Prostate gland (tissue), 2 donors: ENCODE measurements around the gene KRTAP4-9. TPM values are rescaled to one million over a fixed set of nuclear protein-coding genes. Genes with fewer than 3 reads are reported as not detected.
"Not testable (repeated sequence)": the region's sequence is repeated elsewhere in the genome, so short reads cannot be mapped to it uniquely, and the experiment has no call there.

Experiments
- DNase-seq: peaks from one replicate; pipeline ENCODE4 v3.0.0-alpha.2; 2019; ENCODE audit warnings: low spot score
- H3K27ac ChIP-seq, 2 donors: fragments of 200-600 bp; sonication (generic); 2 replicates each; pipeline ENCODE4 v1.5.1; 2017 to 2019
- H3K27me3 ChIP-seq: fragments of 200-600 bp; sonication (generic); replicated peaks from 2 replicates; pipeline ENCODE4 v1.5.1; 2019; ENCODE audit not compliant: insufficient read depth
- H3K36me3 ChIP-seq, 2 donors: fragments of 200-600 bp; sonication (generic); 1 replicate in 1 of 2; 2 replicates in 1 of 2; pipeline versions ENCODE4 v1.5.1 to v1.8.1; 2017 to 2019
- H3K4me1 ChIP-seq: fragments of 200-600 bp; sonication (generic); replicated peaks from 2 replicates; pipeline ENCODE4 v1.5.1; 2019
- H3K4me3 ChIP-seq, 2 donors: fragments of 200-600 bp; sonication (generic); 2 replicates each; pipeline ENCODE4 v1.5.1; 2017 to 2019
- H3K9me3 ChIP-seq: fragments of 200-600 bp; sonication (generic); 2 replicates; pipeline ENCODE4 v1.5.1; 2017
- POLR2A ChIP-seq: fragments of 450-650 bp; IDR thresholded peaks from one replicate; pipeline ENCODE4 v1.6.1; 2016; ENCODE audit warnings: antibody characterized with exemption, mild to moderate bottlenecking
- POLR2AphosphoS5 ChIP-seq: sonication (generic); formaldehyde crosslinking; IDR thresholded peaks from one replicate; pipeline ENCODE4 v1.6.1; 2017; ENCODE audit warnings: antibody characterized with exemption
- WGBS: methylation state at CpG from one replicate; pipeline ENCODE4 v1.1.5; 2018; 5-methylcytosine and 5-hydroxymethylcytosine counted together
- intact Hi-C: fragments of 100-400 bp; cut with DNase I; formaldehyde crosslinking; loops from one replicate; pipeline ENCODE4 v1.14.2; 2022
- total RNA-seq, 2 donors: library from RNA; depleted of rRNA; stranded (reverse); fragments of >200 nt; gene quantifications; one replicate each; pipeline ENCODE4 v1.1.0, GENCODE V29; 2016
- TF ChIP-seq, protein P1 (sequence below), 4 experiments: fragments of 200-600 bp in 2 of 4; fragments of 450-650 bp in 2 of 4; sonication (generic) in 2 of 4; IDR thresholded peaks; 1 replicate in 3 of 4; 2 replicates in 1 of 4; pipeline ENCODE4 v1.5.1; 2016 to 2019; ENCODE audit warnings: antibody characterized with exemption in 4 of 4, mild to moderate bottlenecking in 2 of 4, moderate library complexity in 2 of 4

The KRTAP4-9 gene
- total RNA-seq, 2 donors from 2014 or later = not detected

DNA sequence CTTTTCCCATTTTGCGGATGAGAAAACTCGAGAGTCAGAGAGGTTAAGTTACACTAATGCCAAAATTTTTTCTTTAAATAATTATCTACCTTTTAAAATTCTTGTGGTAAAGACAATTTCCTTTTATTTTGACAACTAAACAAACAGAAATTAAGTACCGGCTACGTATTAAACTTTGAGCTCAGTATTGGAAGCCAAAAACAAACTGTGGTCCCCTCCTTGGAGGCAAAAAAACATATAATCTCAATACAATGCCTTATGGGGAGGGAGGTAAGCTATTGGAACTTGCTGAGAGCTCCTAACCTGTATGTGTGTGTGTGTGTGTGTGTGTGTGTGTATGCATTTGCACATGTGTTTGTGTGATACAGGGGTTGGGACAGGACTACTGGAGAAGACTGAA, 41.7 kb upstream of the KRTAP4-9 start:
- Histone ChIP-seq H3K36me3 (no peaks in the 10 kb centered on the region), H3K27ac (no peak overlapping the region), H3K4me3 (no peak overlapping the region), H3K4me1 (no peaks in the 10 kb centered on the region), H3K9me3 (no peaks in the 10 kb centered on the region), H3K27me3 (no peaks in the 10 kb centered on the region)
- intact Hi-C loops = no loop called here
- TF ChIP-seq, protein P1, sequence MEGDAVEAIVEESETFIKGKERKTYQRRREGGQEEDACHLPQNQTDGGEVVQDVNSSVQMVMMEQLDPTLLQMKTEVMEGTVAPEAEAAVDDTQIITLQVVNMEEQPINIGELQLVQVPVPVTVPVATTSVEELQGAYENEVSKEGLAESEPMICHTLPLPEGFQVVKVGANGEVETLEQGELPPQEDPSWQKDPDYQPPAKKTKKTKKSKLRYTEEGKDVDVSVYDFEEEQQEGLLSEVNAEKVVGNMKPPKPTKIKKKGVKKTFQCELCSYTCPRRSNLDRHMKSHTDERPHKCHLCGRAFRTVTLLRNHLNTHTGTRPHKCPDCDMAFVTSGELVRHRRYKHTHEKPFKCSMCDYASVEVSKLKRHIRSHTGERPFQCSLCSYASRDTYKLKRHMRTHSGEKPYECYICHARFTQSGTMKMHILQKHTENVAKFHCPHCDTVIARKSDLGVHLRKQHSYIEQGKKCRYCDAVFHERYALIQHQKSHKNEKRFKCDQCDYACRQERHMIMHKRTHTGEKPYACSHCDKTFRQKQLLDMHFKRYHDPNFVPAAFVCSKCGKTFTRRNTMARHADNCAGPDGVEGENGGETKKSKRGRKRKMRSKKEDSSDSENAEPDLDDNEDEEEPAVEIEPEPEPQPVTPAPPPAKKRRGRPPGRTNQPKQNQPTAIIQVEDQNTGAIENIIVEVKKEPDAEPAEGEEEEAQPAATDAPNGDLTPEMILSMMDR (IDR thresholded peaks at IDR 0.05) = no peak
- TF ChIP-seq POLR2A (no peak), POLR2AphosphoS5 (no peak)
- 50% methylated on average over 4 of the region's 4 CpGs for WGBS
- no peak for DNase-seq

DNA sequence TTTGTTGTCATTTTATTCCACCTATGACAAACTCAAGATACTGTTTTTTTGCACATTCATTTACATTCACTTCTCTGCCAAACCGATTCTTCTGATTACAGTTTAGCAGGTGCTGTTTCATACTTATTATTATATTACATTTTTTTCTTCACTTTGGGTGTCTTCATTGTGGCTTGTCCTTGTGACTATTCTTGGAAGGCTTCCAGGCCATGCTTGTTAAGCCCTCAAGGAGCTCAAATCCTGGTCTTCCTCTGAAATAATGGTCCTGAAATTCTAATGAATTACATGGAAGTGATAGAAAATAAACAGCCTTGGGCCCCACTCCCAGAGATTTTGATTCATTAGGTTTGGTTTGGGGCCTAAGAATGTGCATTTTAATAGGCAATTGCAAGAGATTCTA, 40.9 kb upstream of the KRTAP4-9 start:
- WGBS = 94% methylated on average over 1 of the region's 1 CpG
- H3K27me3 ChIP-seq = no peaks in the 10 kb centered on the region
- TF ChIP-seq POLR2AphosphoS5 = no peak
- TF ChIP-seq, protein P1 (IDR thresholded peaks at IDR 0.05) = no peak
- intact Hi-C loops = no loop called here
- H3K4me1 ChIP-seq = no peaks in the 10 kb centered on the region
- no peak for DNase-seq
- H3K4me3 ChIP-seq = no peak overlapping the region
- H3K9me3 ChIP-seq = no peaks in the 10 kb centered on the region
- no peaks in the 10 kb centered on the region for H3K36me3 ChIP-seq
- H3K27ac ChIP-seq = no peak overlapping the region

DNA sequence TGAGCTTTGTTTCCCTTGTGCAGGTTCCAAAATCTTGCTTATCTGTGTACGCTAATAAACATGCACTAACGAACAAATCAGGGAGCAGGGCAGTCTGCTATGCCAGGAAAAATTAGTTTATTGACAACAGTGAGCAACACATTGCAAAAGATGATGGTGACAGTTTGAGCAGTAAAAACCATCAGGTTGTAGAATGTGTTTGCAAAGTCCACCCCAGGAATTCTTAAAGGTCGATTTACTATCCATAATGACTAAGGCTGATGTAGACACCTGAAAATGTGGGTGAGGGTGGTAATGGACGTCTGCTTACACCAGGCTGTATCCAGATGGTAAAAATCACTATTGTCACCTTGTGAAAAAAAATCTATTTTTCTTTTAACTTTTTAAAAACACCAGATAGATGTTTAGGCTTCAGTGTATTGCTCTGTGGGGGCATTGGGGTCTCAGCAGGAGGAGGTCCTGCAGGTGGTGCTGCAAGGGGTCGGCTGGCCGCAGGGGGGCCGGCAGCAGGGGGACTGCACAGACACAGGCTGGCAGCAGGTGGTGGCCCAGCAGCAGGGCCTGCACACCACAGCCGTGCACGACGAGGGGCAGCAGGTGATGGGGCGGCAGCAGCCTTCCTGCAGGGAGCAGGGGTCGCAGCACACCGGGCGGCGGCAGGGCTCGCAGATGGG, 40.0 kb upstream of the KRTAP4-9 start:
- intact Hi-C loops, H3K9me3 ChIP-seq, H3K4me3 ChIP-seq, H3K27me3 ChIP-seq, H3K4me1 ChIP-seq, H3K36me3 ChIP-seq, H3K27ac ChIP-seq, DNase-seq: not testable (repeated sequence)
- 67% methylated on average over 8 of the region's 16 CpGs for WGBS

DNA sequence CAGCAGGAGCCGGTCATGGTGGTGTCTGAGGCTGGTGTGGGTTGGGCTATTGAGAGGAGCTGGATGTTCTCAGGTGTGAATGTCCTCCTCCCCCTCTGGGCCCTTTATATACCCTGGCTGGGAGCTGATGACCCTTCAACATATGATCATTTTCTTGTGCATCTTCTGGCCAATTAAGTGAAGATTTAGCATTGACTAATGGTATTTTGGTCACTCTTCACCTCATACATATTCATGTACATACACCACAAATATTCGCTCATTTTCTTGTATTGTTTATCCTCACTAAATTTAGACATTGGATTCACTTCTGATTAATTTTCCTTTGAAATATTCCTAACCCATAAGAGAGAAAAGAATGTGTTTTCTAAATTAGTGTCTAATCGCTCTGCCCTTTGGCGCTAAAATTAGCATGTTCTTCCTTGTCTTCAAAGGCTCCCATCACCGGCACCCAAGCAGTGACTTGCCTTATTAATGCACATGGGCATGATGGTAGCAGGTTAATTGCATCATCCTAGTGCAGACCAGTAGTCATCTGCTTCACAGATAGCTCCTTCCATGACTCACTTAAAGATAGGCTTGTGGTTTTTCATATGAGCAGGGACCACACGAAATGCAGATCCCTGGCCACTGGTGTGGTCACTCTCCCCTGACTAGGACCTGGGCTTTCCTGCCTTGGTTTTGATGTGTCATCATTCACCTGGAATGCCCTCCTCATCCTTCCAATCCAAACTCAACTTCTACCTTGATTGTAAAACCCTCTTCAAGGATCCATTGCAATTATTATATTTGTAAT, 39.2 kb upstream of the KRTAP4-9 start, which contains the start of gene KRTAP2-4:
TSS of gene KRTAP2-4 (minus strand) at position 51 of the 796 bp plus-strand sequence. CDS start at position 17, 34 bp downstream.
- Histone ChIP-seq H3K4me3 (no peak within 1 kb of the TSS), H3K4me1 (no peaks in the 10 kb centered on the region), H3K36me3 (no peaks in the 10 kb centered on the region), H3K27me3 (no peaks in the 10 kb centered on the region), H3K9me3 (no peaks in the 10 kb centered on the region), H3K27ac (no peak within 1 kb of the TSS)
- intact Hi-C loops = no loop called here
- no peak for TF ChIP-seq POLR2A
- TF ChIP-seq, protein P1 (IDR thresholded peaks at IDR 0.05) = no peak
- TF ChIP-seq POLR2AphosphoS5 = no peak
- no peak for DNase-seq
- WGBS = 91% methylated on average over 6 of the region's 6 CpGs

DNA sequence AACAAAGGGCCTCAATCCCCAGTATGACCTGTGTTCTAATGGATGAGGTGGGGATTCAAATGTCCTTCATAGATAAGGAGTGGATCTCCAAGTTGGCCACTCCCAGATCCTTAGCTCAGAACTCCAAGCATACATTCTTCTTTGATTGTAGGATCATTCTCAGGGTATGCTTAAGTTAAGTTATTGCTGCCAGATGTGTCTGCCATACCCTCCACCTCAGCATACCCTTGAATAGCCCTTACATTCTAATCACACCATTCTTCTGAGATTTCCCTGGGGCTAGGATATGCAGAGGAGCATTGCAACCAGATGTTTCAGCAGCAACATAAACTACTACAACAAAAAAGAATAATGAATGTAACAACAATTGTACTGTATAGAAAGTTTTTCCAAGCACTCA, 37.9 kb upstream of the KRTAP4-9 start:
- TF ChIP-seq, protein P1 (IDR thresholded peaks at IDR 0.05) = no peak
- TF ChIP-seq POLR2A = no peak
- TF ChIP-seq POLR2AphosphoS5 = no peak
- Histone ChIP-seq H3K27ac (no peak overlapping the region), H3K36me3 (no peaks in the 10 kb centered on the region), H3K4me1 (no peaks in the 10 kb centered on the region), H3K9me3 (no peaks in the 10 kb centered on the region), H3K4me3 (no peak overlapping the region), H3K27me3 (no peaks in the 10 kb centered on the region)
- DNase-seq = no peak
- intact Hi-C loops = no loop called here
